NCI-H1417 (cell line): Measurements from ENCODE around the gene VWA5B2.
A peak's percentile ranks its signal among the peaks of the same experiment; 100 is the strongest.

Experiments used
- DNase-seq, 3 experiments: peaks; one replicate each; lab custom pipeline; 2025; lab: John Stamatoyannopoulos, UW

VWA5B2 gene

GRCh38 chr3:184223946-184224345, 5.4 kb upstream of the VWA5B2 start:
- no peak for DNase-seq

GRCh38 chr3:184227481-184227935, 1.9 kb upstream of the VWA5B2 start:
- DNase-seq = peak; percentile 36 to 57 (median 46)

GRCh38 chr3:184228376-184229137, 828 bp upstream of the VWA5B2 start:
- peak in 1 of 3 experiments; percentile 45 for DNase-seq

GRCh38 chr3:184230081-184230602, 757 bp downstream of the VWA5B2 start:
- DNase-seq = peak; percentile 13 to 83 (median 83)

GRCh38 chr3:184230603-184231528, 1.5 kb downstream of the VWA5B2 start:
- peak; percentile 14 to 84 (median 80) for DNase-seq

GRCh38 chr3:184231671-184232070, 2.3 kb downstream of the VWA5B2 start:
- DNase-seq = no peak

GRCh38 chr3:184233127-184233843, 3.9 kb downstream of the VWA5B2 start:
- DNase-seq = no peak

GRCh38 chr3:184234224-184234623, 4.8 kb downstream of the VWA5B2 start:
- DNase-seq = no peak

GRCh38 chr3:184234671-184235380, 5.4 kb downstream of the VWA5B2 start:
- no peak for DNase-seq

- peak in 2 of 3 experiments; percentile 15 to 45 for DNase-seq
Observed at GRCh38 chr3:184235381-184236032, 6.1 kb downstream of the VWA5B2 start.

GRCh38 chr3:184236033-184236410, 6.6 kb downstream of the VWA5B2 start:
- DNase-seq = no peak

GRCh38 chr3:184236636-184237035, 7.3 kb downstream of the VWA5B2 start:
- DNase-seq = no peak

- DNase-seq = no peak
Observed at GRCh38 chr3:184237211-184237610, 7.8 kb downstream of the VWA5B2 start.

- peak in 1 of 3 experiments; percentile 41 for DNase-seq
Observed at GRCh38 chr3:184237807-184238206, 8.4 kb downstream of the VWA5B2 start.

- no peak for DNase-seq
Observed at GRCh38 chr3:184238246-184238818, 8.9 kb downstream of the VWA5B2 start.

GRCh38 chr3:184239221-184239620, 9.8 kb downstream of the VWA5B2 start:
- DNase-seq = no peak

GRCh38 chr3:184239708-184240107, 10.3 kb downstream of the VWA5B2 start:
- no peak for DNase-seq

- DNase-seq = no peak
Observed at GRCh38 chr3:184240384-184241140, 11.2 kb downstream of the VWA5B2 start.

- DNase-seq = no peak
Observed at GRCh38 chr3:184241141-184241446, 11.7 kb downstream of the VWA5B2 start.
